Gastrocnemius medialis (tissue), 4 donors: ENCODE data around the gene SGPP2. TPM values are rescaled to one million over a fixed set of nuclear protein-coding genes. Genes with fewer than 3 reads are reported as not detected.

Source experiments
- ATAC-seq, 2 donors: fragments of 150-250 bp; one replicate each; pipeline ENCODE4 v1.9.1; 2016
- DNase-seq, 2 donors: peaks; one replicate each; pipeline ENCODE4 v3.0.0-alpha.2; 2019
- H3K27ac ChIP-seq, 4 donors: fragments of 200-600 bp; sonication (generic); 1 replicate in 1 of 4; 2 replicates in 3 of 4; pipeline ENCODE4 v1.5.1; 2016 to 2018; ENCODE audit warnings: mild to moderate bottlenecking in 2 of 4, moderate library complexity in 1 of 4
- H3K27me3 ChIP-seq, 3 donors: fragments of 200-600 bp; sonication (generic) in 2 of 3; 1 replicate in 1 of 3; 2 replicates in 2 of 3; pipeline versions ENCODE4 v1.5.1 to v1.6.0; 2016 to 2019; ENCODE audit warnings: mild to moderate bottlenecking in 1 of 3, moderate library complexity in 1 of 3
- H3K36me3 ChIP-seq, 2 donors: fragments of 200-600 bp; sonication (generic) in 1 of 2; one replicate each; pipeline ENCODE4 v1.5.1; 2017 to 2018
- H3K4me1 ChIP-seq, 2 donors: fragments of 200-600 bp; sonication (generic) in 1 of 2; one replicate each; pipeline ENCODE4 v1.5.1; 2016 to 2017; ENCODE audit warnings: mild to moderate bottlenecking in 2 of 2
- H3K4me3 ChIP-seq, 4 donors: fragments of 200-600 bp; sonication (generic) in 3 of 4; 1 replicate in 1 of 4; 2 replicates in 3 of 4; pipeline ENCODE4 v1.5.1; 2016 to 2019; ENCODE audit warnings: mild to moderate bottlenecking in 2 of 4
- H3K9me3 ChIP-seq, 3 donors: fragments of 200-600 bp; sonication (generic) in 2 of 3; 1 replicate in 1 of 3; 2 replicates in 2 of 3; pipeline ENCODE4 v1.5.1; 2016 to 2019
- POLR2A ChIP-seq, 2 donors: fragments of 450-650 bp; IDR thresholded peaks; one replicate each; pipeline ENCODE4 v1.6.1; 2017; ENCODE audit warnings: antibody characterized with exemption in 2 of 2, mild to moderate bottlenecking in 2 of 2, moderate library complexity in 2 of 2
- in situ Hi-C, 4 donors: fragments of 200-750 bp; cut with MboI; loops; one replicate each; pipeline versions ENCODE4 v1.15.0 to v1.8.0; 2017; ENCODE audit warnings: low sequenced_read_pairs in 4 of 4
- intact Hi-C: fragments of 100-400 bp; cut with DNase I; formaldehyde crosslinking; loops from one replicate; pipeline ENCODE4 v1.15.1; 2023; ENCODE audit warnings: low total_unique reads
- total RNA-seq, 4 donors: library from RNA; depleted of rRNA; stranded (reverse); fragments of >200 nt; gene quantifications; one replicate each; pipeline versions ENCODE4 v1.1.0 to v1.2.3, GENCODE V29; 2016
- TF ChIP-seq, protein P1 (sequence below), 5 experiments: fragments of 450-650 bp in 3 of 5; fragments of 200-600 bp in 2 of 5; sonication (generic) in 2 of 5; IDR thresholded peaks in 4 of 5; conservative IDR thresholded peaks in 1 of 5; 1 replicate in 4 of 5; 2 replicates in 1 of 5; pipeline ENCODE4 v1.5.1; 2016 to 2019; ENCODE audit warnings: antibody characterized with exemption in 5 of 5, mild to moderate bottlenecking in 3 of 5, moderate library complexity in 3 of 5

Gene SGPP2
- total RNA-seq, 4 donors from 2014 or later: 0.17 to 0.59 (median 0.31) TPM; not detected in 1

DNA sequence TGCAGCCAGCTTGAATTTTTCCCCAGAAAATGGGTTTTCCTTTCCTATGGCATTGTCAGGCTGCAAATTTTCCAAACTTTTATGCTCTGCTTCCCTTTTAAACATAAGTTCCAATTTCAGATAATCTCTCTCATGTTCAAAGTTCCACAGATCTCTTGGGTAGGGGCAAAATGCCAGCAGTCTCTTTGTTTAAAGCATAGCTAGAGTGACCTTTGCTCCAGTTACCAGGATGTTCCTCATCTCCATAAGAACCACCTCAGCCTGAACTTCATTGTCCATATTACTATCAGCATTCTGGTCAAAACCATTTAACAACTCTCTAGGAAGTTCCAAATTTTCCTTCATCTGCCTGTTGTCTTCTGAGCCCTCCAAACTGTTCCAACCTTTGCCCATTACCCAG lies 68.3 kb downstream of the SGPP2 start:
- Histone ChIP-seq H3K36me3 (no peaks in the 10 kb centered on the region), H3K4me1 (no peaks in the 10 kb centered on the region), H3K27ac (no peak overlapping the region), H3K27me3 (no peaks in the 10 kb centered on the region), H3K9me3 (no peaks in the 10 kb centered on the region), H3K4me3 (no peak overlapping the region)
- intact Hi-C loops (no loop called here), in situ Hi-C loops (no loop called here)
- DNase-seq: no peak
- ATAC-seq: no peak
- TF ChIP-seq, protein P1, sequence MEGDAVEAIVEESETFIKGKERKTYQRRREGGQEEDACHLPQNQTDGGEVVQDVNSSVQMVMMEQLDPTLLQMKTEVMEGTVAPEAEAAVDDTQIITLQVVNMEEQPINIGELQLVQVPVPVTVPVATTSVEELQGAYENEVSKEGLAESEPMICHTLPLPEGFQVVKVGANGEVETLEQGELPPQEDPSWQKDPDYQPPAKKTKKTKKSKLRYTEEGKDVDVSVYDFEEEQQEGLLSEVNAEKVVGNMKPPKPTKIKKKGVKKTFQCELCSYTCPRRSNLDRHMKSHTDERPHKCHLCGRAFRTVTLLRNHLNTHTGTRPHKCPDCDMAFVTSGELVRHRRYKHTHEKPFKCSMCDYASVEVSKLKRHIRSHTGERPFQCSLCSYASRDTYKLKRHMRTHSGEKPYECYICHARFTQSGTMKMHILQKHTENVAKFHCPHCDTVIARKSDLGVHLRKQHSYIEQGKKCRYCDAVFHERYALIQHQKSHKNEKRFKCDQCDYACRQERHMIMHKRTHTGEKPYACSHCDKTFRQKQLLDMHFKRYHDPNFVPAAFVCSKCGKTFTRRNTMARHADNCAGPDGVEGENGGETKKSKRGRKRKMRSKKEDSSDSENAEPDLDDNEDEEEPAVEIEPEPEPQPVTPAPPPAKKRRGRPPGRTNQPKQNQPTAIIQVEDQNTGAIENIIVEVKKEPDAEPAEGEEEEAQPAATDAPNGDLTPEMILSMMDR (IDR thresholded peaks at IDR 0.05 in 4 of 5, conservative IDR thresholded peaks at IDR 0.05 in 1 of 5): no peak
- no peak for TF ChIP-seq POLR2A (IDR thresholded peaks at IDR 0.05)

DNA sequence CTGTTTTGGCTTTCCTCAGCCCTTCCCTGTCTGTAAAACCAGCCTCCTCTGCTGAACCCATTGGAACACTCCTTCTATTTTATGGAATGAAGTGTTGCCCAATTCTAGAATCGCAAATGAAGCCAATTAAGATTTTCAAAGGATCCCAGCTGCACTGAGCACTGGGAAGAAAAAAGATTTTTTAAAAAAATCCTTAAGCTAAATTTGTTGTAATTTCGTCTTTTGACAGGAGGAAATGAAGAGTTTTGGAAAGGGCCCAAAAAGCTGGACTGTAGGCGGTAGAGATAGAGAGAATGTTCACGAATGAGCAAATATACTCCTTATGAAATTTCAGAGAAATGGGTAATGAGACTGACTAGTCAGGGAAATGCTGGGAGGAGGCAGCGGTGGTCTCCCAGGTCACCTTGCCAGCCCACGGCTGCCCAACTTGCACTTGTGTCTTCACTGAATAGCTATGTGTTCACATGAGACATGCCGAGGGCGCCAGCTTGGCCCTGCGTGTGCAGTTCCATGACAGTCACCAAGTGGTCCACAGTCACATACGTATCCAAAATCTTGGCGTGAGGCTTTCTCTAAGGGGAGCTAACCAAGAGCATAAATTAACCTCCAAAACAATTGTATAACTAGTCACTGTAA lies 69.9 kb downstream of the SGPP2 start:
- no peak overlapping the region for H3K4me3 ChIP-seq
- no peaks in the 10 kb centered on the region for H3K4me1 ChIP-seq
- H3K27me3 ChIP-seq: no peaks in the 10 kb centered on the region
- ATAC-seq (no peak), DNase-seq (no peak)
- H3K27ac ChIP-seq: no peak overlapping the region
- H3K9me3 ChIP-seq: no peaks in the 10 kb centered on the region
- in situ Hi-C loops: no loop called here
- intact Hi-C loops: no loop called here
- TF ChIP-seq, protein P1 (IDR thresholded peaks at IDR 0.05 in 4 of 5, conservative IDR thresholded peaks at IDR 0.05 in 1 of 5): no peak
- no peak for TF ChIP-seq POLR2A (IDR thresholded peaks at IDR 0.05)
- H3K36me3 ChIP-seq: no peaks in the 10 kb centered on the region

DNA sequence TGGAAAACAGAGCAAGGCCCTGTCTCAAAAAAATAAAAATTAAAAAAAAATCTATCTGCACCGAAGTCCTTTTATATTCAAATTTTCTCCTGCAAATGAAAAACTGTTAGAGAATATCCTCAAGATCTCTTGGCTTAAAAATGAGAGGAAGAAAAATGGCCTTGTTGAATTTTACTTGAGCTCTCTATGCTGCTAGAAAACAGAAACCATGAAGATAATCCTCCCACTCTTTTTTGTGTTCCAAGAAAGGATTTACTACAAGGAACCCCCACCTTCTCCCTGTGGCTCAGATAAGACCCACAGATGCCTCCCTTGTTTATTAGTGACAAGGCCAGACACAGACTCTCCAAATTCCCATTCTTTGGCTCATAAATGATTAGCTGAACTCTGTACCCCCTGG lies 71.0 kb downstream of the SGPP2 start:
- in situ Hi-C loops: no loop called here
- Histone ChIP-seq H3K27me3 (no peaks in the 10 kb centered on the region), H3K9me3 (no peaks in the 10 kb centered on the region), H3K27ac (no peak overlapping the region), H3K36me3 (no peaks in the 10 kb centered on the region), H3K4me3 (no peak overlapping the region), H3K4me1 (no peaks in the 10 kb centered on the region)
- TF ChIP-seq POLR2A (IDR thresholded peaks at IDR 0.05): no peak
- ATAC-seq: no peak
- no peak for DNase-seq
- intact Hi-C loops: no loop called here

DNA sequence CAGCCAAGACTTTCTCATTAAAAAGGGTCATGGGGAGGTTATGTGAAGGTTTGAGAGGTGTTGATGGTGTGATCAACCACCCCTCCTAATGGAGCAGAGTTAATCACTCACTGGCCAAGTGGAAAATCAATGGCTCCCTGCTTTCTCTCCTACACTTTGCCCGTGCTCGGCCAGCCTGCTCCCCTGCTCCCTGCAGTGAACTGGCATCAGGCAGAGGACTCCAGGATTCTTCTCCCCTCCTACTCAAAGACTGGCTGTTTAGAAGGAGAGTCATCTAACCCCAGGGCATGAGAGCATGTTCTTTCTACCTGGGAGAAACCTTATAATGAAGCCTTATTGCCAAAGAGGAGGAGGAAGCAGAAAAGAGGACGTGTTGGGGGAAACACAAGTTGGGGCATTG lies 74.9 kb downstream of the SGPP2 start:
- Histone ChIP-seq H3K36me3 (no peaks in the 10 kb centered on the region), H3K27me3 (no peaks in the 10 kb centered on the region), H3K4me3 (no peak overlapping the region), H3K27ac (no peak overlapping the region), H3K4me1 (no peaks in the 10 kb centered on the region), H3K9me3 (no peaks in the 10 kb centered on the region)
- intact Hi-C loops (no loop called here), in situ Hi-C loops (no loop called here)
- no peak for ATAC-seq
- TF ChIP-seq POLR2A (IDR thresholded peaks at IDR 0.05): no peak
- TF ChIP-seq, protein P1 (IDR thresholded peaks at IDR 0.05 in 4 of 5, conservative IDR thresholded peaks at IDR 0.05 in 1 of 5): no peak
- no peak for DNase-seq

DNA sequence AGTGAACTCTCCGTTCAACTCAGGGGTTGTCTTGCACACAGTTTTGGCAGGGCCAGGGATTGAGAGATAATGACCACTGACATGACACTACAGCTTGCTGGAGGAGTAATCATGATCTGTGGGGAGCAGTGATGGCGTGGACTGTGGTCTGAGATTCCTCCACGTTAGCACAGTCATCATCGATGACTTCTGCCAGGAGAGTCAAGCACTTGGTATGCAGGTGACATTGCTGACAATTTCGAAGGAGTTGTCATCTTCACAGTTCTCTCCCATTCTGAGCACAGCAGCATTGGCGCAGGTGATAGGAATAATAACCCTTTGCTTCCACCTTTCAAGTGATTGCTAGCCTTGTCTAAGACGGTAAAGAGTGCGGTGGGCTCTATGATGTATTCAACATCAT lies 79.8 kb downstream of the SGPP2 start:
- DNase-seq: no peak
- Histone ChIP-seq H3K4me1 (no peaks in the 10 kb centered on the region), H3K27ac (no peak overlapping the region), H3K9me3 (no peaks in the 10 kb centered on the region), H3K36me3 (no peaks in the 10 kb centered on the region), H3K27me3 (no peaks in the 10 kb centered on the region), H3K4me3 (no peak overlapping the region)
- intact Hi-C loops: no loop called here
- in situ Hi-C loops: no loop called here
- ATAC-seq: no peak
- TF ChIP-seq POLR2A (IDR thresholded peaks at IDR 0.05): no peak
- TF ChIP-seq, protein P1 (IDR thresholded peaks at IDR 0.05 in 4 of 5, conservative IDR thresholded peaks at IDR 0.05 in 1 of 5): no peak
